Dermis microvascular lymphatic vessel endothelial cell (primary cell): ENCODE measurements around the gene MUC5B. TPM values are rescaled to one million over a fixed set of nuclear protein-coding genes. Genes with fewer than 3 reads are reported as not detected.

Experiments used
- DNase-seq, 2 donors: peaks; one replicate each; pipeline versions ENCODE4 v3.0.0 to v3.0.0-alpha.2; 2010; ENCODE audit warnings: low read depth in 2 of 2
- total RNA-seq: library from RNA; depleted of rRNA; stranded (reverse); fragments of >200 nt; gene quantifications from 2 replicates; pipeline ENCODE4 v1.2.1, GENCODE V29; 2014

The MUC5B gene
- total RNA-seq, 1 donor from 2014 or later, result not detected

DNA sequence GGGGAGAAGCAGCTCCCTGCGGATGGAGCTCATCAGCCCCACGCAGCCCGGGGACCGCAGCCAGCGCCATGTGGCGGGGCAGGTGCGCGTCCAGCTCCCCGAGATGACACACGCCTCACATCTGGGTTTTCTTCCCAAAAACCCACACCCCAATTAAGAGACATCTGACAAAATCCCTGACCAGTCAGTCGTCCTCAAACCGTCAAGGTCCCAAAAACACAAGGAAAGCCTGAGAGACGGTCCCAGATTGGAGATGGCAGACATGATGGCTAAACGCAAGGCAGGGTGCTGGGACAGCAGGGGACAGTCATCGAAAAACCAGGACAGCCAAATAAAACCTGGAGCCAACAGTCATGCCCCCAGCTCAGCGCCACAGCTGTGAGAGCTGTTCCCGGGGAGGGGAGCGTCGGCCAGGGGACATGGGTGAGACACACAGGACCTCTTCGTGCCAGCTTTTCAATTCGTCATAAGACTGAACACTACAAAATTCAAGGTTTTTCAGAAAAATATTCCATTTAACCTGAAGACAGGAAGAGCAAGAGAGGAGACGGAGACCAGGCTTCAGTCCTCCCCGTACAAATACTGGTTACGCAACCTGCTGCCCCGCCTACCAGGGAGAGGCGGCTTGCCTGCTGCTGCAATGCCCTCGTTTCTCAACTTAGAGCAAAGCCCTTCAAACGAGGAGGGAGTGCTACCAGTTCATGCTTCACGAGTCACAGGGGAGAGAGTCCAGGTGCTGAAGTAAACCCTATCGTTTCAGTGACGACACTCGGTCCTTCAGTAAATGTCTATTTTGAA is 76.0 kb downstream of the MUC5B start:
- no peak for DNase-seq

DNA sequence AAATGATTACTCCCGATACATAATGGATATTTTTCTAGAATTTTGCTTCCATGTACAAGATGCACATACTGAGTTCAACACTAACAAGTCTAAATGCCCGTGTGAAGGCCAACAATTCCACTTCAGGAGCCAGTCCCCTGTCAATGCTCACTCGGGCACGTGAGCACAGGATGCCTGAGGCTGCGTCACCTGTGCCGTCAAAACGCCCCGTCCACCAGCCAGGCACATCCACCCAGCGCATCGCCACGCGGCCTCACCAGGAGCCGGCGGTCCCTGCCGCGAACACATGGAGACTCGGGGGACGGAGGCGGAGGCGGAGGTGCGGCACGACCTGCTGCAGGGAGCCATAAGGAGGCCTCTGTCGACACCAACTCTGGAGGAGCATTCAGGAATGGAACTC is 76.8 kb downstream of the MUC5B start:
- no peak for DNase-seq

DNA sequence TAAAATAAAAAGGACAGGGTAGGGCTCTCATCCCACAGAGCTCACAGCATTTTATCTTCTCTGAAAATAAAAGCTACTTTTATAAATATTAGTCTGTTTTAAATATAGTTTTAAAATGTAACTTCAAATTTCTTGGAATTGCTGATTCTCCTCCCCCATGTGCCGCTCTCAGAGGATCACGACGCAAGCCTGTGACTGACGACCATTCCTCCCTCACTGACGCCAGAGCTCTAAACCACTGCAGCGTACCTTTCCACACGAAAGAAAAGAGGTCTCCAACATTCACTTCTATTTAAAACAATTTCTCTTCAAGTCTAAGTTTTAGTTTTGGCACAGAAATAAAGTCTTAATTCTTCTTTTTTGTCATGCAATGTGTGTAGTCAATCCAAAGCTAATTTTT is 77.3 kb downstream of the MUC5B start:
- DNase-seq, result no peak

DNA sequence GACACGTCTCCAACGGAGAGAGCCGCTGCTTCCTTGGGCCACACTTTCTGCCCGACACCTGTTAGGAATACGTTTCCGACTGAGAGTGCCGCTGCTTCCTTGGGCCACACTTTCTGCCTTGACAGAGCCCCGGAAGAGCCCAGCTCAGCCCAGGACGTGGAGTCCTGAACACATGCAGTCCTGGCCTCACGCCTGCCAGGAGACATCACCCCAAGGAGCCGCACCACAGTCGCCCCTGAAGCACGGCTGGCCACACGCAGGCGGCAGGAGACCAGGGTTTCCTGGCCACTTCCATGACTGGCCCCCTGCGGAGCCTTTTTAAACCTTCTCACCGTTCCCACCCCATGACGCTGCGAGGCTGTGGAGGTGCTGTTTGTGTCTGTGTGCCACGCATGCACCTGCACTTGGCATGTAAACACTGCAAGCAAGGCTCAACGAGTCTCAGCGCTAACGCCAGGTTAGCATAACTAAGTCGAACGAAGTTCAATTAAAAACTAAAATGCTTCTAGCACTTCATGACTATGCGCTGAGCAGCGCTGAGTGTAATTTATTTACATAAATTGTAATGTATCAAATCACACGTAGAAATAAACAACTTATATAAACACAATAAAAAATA is 77.8 kb downstream of the MUC5B start:
- DNase-seq, result no peak

DNA sequence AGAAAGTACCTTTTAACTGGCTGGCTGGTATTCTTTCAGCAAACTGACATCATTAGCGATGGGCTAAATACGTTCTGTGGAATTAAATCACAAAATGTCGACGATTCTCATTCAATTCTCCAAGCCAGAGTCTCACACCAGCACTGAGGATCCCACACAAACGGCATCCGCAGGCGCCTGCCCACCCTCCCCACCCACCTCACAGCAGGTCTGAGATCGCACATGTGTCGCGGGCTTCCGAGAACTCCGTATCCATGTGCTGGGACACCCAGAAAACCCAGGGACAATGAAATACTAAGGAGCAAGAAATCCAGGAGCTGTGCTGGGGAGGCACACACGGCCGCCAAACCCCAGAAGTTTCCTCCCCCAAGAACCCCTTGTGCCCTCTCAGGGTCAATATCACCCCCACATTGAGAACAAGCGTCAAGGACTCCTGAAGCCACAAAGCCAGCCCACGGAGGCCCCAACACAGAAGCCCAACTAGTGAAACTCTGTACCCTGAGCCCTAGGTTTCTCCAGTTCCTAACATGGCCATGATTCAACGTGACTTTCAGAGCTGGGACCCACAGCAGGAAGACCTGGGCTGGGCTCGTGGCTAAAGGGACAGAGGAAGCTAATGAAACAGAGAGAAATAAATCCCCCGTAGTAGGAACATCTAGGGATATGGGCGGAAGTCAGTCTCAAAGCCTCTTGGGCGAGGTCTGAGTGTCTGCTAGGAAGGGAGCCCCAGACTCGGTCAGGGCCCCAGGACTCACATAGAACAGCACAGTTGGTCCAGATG is 78.5 kb downstream of the MUC5B start:
- DNase-seq, result no peak

DNA sequence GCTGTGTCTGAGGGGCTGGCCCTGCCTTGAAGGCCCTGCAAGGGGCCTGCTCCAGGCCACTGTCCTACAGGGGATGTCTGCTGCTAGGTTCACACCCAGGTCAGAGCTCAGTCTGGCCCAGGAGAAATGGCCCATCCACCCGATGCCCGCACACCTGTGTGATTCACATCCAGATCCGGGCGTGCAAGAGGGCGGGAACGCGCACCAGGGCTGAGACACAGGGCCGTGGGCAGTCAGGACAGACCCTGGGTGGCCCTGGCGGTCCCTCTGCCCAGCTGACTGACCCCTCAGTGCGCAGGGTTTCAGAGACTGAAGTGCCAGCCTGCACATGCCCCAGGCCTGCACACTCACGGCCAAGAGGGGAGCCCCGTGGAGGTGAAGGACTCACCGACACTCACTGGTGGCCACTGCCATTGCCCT is 79.2 kb downstream of the MUC5B start:
- DNase-seq, result no peak

DNA sequence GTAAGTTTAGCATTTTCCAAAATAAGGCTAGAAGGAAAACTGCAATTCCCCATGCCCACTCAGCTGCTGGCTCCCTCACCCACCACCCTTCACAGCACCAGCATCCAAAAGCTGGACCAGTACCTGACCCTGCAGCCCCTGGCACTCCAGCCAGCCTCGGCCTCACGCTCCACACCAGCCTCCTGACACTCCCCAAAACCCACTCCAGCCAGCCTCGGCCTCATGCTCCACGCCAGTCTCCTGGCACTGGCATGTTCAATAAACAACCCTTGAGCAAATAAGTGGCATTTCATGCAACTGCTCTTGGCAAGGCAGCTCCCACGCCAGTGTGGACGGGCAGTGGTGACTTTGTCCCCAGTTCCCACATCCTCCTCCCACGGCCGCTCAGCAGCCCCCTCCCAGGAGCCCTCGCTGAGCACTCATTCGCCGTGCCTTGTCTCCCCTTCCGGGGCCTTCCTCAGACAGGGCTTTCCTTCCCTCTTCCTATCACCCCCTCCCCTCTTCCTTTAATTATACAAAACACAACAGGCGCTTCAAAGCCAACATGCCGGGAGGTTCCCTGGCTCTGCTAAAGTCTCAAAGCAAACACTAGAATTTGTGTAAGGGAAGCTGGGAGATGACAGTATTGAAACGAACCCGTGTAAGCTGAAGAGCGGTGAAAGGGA is 79.7 kb downstream of the MUC5B start:
- DNase-seq, result no peak

DNA sequence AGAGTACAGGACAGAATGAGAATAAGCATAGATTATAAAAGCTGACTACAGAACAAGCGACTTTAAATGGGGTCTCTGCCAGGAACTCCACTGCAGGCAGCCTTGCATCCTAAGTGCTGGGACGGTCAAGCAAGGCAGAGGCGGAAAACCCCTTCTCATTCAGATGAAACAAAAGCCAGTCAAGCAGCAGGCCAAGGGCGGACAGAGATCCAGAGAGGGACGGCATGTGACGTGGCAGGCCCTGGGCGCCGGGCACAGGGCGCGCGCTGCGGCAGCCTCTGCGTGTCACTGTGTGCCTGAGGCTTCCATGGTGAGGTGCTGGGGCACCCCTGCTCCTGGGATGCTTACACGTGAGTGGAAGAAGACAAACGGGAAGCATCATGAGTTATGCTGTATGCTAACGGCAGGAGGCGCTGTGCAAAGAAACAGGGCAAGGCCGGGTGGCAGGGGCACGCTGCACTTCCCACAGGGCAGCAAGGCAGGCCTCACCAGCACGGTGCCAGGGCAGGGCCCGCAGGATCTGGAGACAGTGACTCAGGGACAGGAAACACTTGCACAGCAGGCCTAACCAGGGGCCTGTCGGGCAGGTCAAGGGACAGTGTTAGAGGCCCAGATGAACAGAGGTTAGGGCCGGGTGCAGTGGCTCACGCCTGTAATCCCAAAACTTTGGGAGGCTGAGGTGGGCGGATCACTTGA is 80.4 kb downstream of the MUC5B start:
- DNase-seq, result peak; percentile 18 to 53

DNA sequence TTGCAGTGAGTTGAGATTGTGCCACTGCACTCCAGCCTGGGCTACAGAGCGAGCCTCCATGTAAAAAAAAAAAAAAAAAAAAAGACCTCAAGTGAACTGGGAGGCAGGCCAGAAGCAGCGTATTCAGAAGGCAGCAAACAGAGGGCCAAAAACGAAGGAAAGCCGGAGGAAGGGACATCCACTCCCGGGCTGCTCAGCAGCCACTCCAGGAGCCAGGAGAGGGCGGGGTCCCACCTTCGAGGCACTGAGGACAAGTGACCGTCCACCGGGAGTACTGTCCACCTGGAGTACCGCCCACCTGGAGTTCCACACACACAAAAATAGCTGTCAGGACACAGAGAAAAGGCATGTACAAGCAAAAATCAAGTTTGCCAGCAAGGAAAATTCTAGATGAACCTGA is 81.1 kb downstream of the MUC5B start:
- DNase-seq, result no peak

DNA sequence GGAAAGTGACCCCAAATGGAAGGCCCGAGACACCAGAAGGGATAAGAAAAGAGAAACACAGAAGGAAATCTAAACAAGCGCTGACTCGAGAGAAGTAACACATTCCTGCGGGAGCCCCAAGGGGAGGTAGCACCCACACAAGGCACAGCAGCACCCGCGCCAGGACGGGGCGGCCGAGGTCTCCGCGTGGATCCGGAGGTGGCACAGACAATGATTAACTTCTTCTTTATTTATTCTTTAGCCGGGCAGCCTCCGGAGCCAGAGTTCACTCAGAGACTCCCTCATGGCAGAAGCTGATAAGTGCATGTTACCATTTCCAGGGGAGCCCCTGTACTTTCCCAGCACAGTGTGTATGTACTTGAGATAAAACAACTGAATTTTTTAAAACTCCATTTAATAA is 81.5 kb downstream of the MUC5B start:
- no peak for DNase-seq

DNA sequence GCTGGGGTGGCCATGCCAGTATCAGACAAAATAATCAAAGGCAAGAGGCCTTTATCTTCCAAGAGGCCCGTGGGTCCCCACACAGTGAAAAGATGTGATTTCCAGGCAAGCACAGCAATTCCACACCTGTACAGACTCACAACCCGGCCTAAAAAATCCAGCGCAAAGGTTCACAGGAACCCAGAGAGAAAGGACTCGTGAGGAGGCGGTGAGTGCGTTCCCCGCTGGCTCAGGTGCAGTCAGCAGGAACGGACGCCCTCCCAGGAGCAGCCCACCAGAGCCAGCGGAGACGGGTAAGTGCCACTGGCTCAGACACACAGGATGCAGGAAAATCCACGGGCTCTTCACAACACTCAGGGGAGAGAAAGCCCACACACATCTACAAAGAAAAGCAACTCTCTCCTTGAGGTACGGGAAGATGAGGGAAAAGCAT is 82.2 kb downstream of the MUC5B start:
- DNase-seq, result no peak

DNA sequence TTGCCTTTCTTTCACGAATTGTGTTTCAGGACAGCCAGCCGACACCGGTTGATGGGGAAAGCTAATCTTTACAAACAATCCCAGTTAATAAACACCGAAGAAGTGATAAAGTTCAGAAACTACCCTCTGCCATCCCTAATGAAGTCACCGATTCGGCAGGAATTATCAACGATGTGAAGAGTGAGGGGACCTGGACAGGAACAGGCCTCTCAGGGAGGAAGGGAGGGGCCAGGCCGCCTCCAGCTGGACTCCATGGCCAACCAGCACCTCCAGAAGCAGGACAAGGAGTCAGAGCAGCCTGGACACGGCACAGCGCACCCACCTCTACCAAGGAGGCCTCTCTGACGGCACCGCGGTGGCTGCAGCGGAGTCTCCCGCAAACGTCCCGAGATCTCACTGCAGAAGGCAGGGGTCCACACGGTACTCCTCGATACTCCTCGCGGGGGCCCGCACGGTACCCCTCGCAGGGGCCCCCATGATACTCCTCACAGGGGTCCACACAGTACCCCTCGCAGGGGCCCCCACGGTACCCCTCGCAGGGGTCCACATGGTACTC is 82.7 kb downstream of the MUC5B start:
- DNase-seq, result no peak

DNA sequence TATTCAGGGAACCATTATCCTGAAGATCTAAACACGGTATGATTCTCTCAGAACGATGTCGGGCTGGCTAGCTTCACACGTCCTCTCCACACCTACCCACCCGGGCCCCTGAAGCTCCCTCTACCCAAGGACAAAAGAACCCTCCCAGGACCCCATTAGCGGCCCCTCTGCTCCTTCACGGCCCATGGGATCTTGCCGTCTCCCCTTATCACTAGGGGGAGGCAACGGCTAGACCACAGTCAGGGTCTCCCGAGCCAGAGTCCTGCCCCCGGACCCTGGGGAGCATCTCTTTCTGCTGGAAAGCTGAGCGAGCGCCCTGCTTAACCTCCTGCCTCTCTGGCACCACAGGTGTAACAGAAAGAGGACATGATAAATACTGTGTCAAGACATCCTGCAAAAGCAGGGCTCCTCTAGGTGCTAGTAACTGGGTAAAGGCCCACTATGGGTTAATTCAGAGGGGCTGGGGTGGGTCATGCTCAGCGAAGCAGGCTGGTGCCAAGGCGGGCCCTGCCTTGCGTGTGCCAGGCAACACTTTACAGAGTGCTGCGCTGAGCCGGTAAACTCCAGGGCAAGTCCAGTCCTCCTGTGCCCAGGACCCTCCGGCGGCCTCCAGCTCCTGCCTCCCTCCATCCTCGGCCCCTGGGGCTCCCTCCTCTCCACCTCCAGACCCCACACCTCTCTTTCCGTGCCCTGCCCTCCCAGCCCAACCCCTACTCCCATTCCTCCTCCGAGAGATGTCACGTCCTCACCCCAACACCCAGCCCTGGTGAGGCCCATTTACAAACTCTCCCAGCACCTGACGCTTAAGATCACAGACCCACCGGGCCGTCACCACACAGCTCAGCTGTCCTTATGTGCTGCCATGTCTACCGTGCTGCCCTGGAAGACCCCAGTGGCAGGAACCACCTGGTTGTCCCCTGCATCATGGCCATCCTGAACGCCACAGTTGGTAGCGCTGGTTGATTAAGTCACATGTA is 83.6 kb downstream of the MUC5B start:
- no peak for DNase-seq

DNA sequence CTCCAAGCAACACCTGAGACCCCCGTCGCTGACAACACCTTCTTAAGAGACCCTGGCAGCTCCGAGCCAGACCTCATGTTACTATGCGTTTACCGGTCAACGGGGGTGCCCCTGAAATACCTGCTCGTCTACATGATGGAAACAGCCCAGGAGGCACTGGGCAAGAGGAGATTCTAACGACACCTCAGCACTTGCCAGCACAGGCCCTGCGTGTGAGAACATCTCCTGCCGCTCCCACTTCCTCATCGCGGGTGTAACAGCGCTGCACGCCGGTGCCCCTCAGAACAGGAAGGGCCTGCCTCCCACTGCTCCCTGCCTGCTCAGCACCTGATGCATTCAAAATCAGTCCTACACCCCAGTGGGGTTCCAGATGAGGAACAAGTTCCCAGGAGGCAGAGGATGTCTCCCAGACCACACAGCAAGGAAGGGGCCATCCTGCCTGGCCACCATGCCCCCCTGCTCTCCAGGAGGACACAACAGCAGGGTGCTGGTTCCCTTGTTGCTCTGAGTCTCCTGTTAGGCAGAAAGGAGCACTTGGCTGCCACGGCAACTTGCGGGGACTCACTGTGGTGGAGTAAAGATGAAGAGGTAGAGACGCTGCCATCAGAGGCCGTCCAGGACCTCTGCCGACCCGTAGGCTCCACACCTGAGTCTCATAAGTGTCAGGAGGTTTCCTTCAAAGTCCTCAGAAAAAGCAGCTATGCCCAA is 84.5 kb downstream of the MUC5B start:
- no peak for DNase-seq

DNA sequence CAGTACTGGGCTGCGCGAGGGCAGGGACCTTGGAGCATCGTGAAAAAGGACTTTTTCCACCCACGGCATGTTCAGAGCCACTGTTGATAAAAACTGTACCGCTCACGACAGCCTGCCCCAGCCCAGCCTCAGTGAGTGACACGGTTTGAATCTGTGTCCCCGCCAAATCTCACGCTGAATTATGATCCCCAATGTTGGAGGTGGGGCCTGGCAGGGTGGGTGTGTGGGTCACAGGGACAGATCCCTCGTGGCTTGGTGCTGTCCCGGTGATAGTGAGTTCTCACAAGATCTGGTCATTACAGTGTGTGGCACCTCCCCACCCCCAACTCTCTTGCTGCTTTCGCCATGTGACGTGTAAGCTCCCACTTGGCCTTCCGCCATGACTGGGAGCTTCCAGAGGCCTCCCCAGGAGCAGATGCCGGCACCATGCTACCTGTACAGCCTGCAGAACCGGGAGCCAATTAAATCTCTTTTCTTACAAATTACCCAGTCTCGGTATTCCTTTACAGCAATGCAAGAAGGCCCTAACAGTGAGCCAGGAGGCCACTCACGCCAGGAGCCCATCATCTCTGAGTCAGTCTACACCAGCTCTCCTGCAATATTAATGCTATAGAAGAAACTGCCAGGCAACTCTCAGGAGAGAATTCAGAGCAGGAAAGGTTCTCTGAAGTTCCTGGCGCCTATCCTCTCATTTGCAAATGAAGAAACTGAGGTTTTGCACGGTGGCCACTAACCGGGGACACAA is 85.3 kb downstream of the MUC5B start:
- no peak for DNase-seq

DNA sequence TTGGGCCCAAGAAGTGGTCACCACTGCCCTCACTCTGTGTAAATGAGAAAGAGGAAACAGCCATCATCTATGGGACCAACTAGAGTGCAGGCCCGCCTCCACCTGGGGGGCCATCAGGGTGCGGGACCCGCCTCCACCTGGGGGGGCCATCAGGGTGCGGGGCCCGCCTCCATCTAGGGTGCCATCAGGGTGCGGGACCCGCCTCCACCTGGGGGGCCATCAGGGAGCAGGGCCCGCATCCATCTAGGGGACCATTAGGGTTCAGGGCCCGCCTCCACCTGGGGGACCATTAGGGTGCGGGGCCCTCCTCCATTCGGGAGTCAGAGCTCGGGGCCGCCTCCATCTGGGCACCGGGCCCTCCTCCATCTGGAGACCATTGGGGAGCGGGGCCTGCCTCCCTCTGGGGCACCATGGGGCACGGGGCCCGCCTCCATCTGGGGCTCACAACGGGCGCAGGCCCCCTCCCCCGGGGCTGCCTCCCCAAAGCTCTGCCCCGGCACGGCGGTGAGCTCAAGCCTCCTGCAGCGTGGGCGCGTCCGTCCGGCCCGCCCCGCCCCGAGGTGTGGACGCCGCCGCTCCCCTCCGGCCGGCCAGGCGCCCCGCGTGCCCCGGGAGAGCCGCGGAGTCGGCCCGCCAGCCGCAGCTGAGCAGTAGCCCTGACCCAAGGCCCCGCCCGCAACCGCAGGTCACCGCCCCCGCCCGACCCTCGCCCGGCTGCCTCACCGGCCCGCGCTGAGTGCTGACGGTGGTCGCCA is 86.1 kb downstream of the MUC5B start:
- DNase-seq, result no peak

DNA sequence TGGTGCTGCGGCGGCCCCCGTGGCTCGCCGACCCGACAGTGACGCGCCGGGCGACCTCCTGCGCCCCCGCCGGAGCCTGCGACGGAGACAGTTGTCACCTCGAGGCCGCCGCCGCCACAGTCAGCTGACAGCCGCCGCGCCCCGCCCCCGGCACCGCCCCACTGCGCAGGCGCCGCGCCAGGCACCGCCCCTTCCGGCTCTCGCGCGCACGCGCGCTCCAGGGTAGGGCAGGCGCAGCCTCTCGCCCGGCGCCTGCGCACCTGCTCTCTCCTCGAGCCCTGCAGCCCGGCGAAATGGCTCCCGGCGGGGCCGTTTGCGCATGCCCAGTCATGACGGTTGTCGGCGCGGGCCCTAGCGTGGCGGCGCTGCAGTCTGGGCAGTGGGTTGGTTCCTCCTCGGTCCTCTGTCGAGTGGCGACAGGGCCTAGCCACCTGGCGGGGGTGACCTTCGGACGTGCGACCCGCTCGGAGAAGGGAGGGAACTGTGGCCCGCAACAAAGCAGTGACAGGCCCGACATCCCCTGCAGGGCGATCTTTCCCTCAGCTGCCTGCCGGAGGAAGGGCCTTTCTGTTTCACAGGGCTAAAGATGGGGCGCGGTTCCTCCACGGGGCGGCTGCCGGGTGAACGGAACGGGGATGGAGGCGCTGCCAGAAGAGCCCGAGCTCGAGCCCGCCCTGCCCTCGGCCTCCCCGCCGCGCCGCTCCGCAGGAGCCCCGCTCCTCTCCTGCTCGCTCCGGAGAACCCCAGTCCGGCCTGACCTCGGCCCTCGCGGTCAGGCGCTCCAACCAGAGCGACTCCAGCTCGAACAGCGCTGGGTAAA is 86.8 kb downstream of the MUC5B start, which contains the start of gene TOLLIP:
Gene TOLLIP (minus strand): TSS at position 135 of the 820 bp plus-strand sequence. CDS start 134 bp downstream, at position 1.
- peak; percentile 78 to 92 for DNase-seq
